ENCODE results near the gene ARHGAP26. TPM values are rescaled to one million over a fixed set of nuclear protein-coding genes. Genes with fewer than 3 reads are reported as not detected.

Gene ARHGAP26
- total and polyA plus RNA-seq, 9 donors: 1.9 to 47.1 (median 12.0) TPM

DNA sequence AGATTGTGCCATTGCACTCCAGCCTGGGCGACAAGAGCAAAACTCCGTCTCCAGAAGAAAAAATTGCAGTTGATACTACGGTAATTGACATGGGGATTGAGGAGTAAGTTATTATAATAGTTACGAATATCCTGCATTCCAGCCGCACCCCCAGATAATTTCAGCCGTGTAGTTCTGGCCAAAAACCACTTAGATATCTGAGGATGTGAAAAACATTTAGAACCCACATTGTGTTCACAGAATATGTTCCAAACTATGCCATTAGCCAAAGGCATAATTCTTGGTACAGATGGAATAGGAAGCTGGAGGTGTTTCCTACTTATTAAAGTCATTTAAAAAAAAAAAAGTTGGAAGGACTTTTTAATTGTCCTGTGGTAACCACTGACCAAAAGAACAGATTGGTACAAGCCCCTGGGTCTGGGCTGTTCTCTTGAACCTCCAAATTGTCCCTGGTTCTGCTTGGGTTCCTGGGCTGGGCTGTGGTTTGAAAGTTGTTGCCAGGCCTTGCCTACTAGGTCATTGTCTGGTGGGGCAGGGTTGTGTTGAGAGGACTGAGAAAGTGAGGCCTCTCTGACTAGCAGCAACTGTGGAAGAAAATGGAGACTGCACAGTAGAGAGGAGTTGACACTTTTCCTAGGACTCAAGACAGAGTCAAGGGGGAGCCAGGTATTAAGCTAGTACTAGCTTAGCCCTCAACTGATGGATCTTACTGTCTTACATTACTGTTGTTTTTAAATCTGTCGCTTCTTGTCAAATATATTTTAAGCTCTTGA is 434.5 kb downstream of the ARHGAP26 start:
- H3K27me3 ChIP-seq: no peaks in the 10 kb centered on the region
- H3K36me3 ChIP-seq: no peaks in the 10 kb centered on the region
- TF ChIP-seq EP300 (IDR thresholded peaks at IDR 0.05) (no peak), POLR2A (IDR thresholded peaks at IDR 0.05) (no peak)
- TF ChIP-seq, protein P1, sequence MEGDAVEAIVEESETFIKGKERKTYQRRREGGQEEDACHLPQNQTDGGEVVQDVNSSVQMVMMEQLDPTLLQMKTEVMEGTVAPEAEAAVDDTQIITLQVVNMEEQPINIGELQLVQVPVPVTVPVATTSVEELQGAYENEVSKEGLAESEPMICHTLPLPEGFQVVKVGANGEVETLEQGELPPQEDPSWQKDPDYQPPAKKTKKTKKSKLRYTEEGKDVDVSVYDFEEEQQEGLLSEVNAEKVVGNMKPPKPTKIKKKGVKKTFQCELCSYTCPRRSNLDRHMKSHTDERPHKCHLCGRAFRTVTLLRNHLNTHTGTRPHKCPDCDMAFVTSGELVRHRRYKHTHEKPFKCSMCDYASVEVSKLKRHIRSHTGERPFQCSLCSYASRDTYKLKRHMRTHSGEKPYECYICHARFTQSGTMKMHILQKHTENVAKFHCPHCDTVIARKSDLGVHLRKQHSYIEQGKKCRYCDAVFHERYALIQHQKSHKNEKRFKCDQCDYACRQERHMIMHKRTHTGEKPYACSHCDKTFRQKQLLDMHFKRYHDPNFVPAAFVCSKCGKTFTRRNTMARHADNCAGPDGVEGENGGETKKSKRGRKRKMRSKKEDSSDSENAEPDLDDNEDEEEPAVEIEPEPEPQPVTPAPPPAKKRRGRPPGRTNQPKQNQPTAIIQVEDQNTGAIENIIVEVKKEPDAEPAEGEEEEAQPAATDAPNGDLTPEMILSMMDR (IDR thresholded peaks at IDR 0.05): no peak
- no peak overlapping the region for H3K27ac ChIP-seq
- WGBS, 3 donors: 21 to 35% (median 25%) methylated on average over 7 of the region's 7 CpGs
- H3K4me1 ChIP-seq (ENCODE audit: insufficient read depth): no peaks in the 10 kb centered on the region
- intact Hi-C loops (cut with DNase I): no loop called here
- no peak overlapping the region for H3K4me3 ChIP-seq
- no peaks in the 10 kb centered on the region for H3K9me3 ChIP-seq
- DNase-seq: no peak

DNA sequence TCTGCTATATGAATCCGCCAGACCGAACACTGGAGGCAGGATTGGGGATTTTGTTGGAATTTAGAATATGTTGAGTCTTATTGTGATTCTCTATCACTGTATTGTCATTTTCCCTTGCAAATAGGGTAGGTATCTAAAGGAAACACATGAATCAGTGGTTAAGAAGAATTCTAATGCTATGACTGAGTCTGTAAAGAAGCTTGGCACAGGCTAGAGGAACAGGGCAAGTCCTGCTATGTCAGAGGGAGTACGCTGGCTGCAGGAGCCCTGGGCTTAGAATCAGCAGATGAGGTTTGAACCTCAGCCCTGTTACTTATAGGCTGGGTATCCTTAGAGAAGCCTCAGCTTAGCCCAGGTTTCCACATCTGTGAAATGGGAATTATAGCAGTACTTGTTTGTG is 435.2 kb downstream of the ARHGAP26 start:
- TF ChIP-seq, protein P1 (IDR thresholded peaks at IDR 0.05): no peak
- TF ChIP-seq POLR2A (IDR thresholded peaks at IDR 0.05) (no peak), EP300 (IDR thresholded peaks at IDR 0.05) (no peak)
- H3K4me3 ChIP-seq: no peak overlapping the region
- no peaks in the 10 kb centered on the region for H3K36me3 ChIP-seq
- no peak overlapping the region for H3K27ac ChIP-seq
- intact Hi-C loops (cut with DNase I): no loop called here
- H3K9me3 ChIP-seq: no peaks in the 10 kb centered on the region
- no peak for DNase-seq
- WGBS, 3 donors: 71 to 87% (median 85%) methylated on average over 3 of the region's 3 CpGs
- H3K4me1 ChIP-seq (ENCODE audit: insufficient read depth): no peaks in the 10 kb centered on the region
- H3K27me3 ChIP-seq: no peaks in the 10 kb centered on the region

DNA sequence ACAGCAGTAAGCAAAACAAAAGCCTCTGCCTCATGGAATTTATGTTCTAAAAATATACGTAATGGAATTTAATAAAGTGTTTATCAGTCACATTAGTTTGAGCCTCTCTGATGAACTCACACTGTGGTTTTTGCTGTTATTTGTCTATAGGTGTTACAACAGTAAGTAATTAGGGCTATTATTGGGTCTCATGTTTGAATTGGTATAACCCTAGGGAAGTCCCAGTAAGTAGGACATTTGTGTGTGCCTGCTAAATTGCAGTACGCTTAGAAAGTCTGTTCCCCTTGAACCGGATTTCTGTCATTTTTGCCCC is 435.7 kb downstream of the ARHGAP26 start:
- intact Hi-C loops (cut with DNase I): no loop called here
- no peak overlapping the region for H3K4me3 ChIP-seq
- DNase-seq: no peak
- no peaks in the 10 kb centered on the region for H3K4me1 ChIP-seq (ENCODE audit: insufficient read depth)
- no peaks in the 10 kb centered on the region for H3K36me3 ChIP-seq
- no peaks in the 10 kb centered on the region for H3K27me3 ChIP-seq
- no peak for TF ChIP-seq POLR2A (IDR thresholded peaks at IDR 0.05)
- WGBS, 3 donors: 86 to 90% (median 89%) methylated on average over 3 of the region's 3 CpGs
- H3K9me3 ChIP-seq: no peaks in the 10 kb centered on the region
- H3K27ac ChIP-seq: no peak overlapping the region

DNA sequence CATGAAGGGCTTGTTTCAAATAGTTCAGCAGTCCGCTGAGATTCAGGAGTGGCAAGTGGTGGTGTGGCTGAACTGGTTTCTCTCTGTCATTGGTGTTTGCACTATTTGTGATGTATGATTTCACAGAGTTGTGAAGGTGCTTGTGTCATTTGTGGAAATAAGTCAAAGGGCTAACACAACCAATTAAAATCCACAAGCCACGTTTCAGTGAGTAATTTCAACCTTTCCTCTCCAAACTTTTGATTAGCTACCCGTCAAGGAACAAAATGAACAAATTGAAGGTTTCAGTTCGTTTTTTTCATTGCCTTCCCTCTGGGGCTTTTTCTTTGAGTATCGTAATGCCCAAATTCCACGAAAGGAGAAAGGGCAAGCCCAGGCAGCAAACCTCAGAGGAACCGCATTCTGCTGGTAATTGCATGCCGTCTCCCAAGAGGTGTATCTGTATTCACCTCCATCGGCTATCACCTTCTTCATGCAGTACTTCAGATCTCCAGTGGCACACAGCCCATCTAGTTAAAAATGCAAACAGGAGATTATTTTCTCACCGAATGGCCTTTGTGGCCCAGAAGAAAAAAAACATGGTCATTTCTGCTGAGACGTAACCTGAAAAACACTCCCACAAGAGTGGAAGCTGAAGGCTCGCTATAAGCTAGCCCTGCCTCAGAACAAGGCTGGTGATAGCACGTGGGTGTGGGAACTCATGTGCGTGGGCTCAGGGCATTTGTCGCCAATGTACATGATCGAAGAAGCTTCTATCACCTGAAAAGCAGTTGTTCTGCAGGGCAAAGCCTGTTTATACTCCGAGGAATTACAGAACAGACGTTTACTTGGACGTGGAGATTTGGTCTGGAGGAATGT is 436.2 kb downstream of the ARHGAP26 start:
- Histone ChIP-seq H3K36me3 (no peaks in the 10 kb centered on the region), H3K27me3 (no peaks in the 10 kb centered on the region), H3K9me3 (no peaks in the 10 kb centered on the region), H3K27ac (no peak overlapping the region), H3K4me1 (ENCODE audit: insufficient read depth) (no peaks in the 10 kb centered on the region), H3K4me3 (no peak overlapping the region)
- intact Hi-C loops (cut with DNase I): no loop called here
- no peak for DNase-seq
- WGBS, 3 donors: 91 to 92% (median 92%) methylated on average over 19 of the region's 19 CpGs
- TF ChIP-seq POLR2A (IDR thresholded peaks at IDR 0.05): no peak
- TF ChIP-seq, protein P1 (IDR thresholded peaks at IDR 0.05): no peak
- no peak for TF ChIP-seq EP300 (IDR thresholded peaks at IDR 0.05)

DNA sequence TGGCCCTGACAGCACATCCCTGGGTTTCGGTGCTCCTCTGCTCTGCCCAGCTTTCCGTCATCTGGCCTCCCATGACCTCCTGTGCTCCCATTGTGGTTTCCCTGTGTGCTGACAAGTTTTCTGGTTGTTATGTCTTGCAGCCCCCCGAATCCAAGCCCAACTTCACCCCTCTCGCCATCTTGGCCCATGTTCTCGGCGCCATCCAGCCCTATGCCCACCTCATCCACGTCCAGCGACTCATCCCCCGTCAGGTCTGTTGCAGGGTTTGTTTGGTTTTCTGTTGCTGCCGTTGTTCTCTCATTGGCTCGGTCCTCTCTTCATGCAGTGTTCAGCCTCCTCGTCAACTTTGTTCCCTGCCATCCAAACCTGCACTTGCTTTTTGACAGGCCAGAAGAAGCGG is 436.9 kb downstream of the ARHGAP26 start:
- H3K36me3 ChIP-seq: no peaks in the 10 kb centered on the region
- H3K27me3 ChIP-seq: no peaks in the 10 kb centered on the region
- WGBS, 3 donors: 95 to 97% (median 96%) methylated on average over 13 of the region's 13 CpGs
- TF ChIP-seq EP300 (IDR thresholded peaks at IDR 0.05) (no peak), POLR2A (IDR thresholded peaks at IDR 0.05) (no peak)
- TF ChIP-seq, protein P1 (IDR thresholded peaks at IDR 0.05): no peak
- no peaks in the 10 kb centered on the region for H3K4me1 ChIP-seq (ENCODE audit: insufficient read depth)
- no peak overlapping the region for H3K4me3 ChIP-seq
- DNase-seq: no peak
- H3K27ac ChIP-seq: no peak overlapping the region
- intact Hi-C loops (cut with DNase I): no loop called here
- no peaks in the 10 kb centered on the region for H3K9me3 ChIP-seq
